Right kidney (tissue), 1 donor: ENCODE results near the gene CDYL2.
A peak's percentile ranks its signal among the peaks of the same experiment; 100 is the strongest.
"Not testable (repeated sequence)": the region's sequence is repeated elsewhere in the genome, so short reads cannot be mapped to it uniquely, and the experiment has no call there.

Experiments used
- DNase-seq: peaks from one replicate; pipeline ENCODE4 v3.0.0-alpha.2; 2016

Gene CDYL2

DNA sequence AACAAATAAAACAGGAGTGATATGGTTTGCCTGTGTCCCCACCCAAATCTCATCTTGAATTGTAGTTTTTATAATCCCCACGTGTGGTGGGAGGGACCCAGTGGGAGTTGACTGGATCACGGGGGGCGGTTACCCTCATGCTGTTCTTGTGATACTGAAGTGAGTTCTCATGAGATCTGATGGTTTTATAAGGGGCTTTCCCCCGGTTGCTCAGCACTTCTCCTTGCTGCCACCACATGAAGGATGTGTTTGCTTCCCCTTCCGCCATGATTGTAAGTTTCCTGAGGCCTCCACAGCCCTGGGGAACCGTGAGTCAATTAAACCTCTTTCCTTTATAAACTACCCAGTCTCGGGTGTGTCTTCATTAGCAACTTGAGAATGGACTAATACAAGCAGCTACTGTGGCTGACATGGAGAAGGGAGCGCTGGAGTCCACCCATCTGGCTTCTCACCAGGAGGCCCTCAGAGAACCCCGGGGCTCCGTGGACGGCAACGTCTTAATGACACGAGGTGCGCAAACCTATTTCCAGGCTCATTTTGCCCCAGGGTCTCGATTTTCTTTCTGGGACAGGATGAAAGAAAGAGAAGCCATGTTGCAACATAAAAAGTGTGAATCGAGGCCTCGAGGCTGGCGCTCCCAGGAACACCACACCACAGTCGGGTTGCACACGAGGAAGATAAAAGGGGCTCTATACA lies 134.1 kb downstream of the CDYL2 start:
- no peak for DNase-seq

DNA sequence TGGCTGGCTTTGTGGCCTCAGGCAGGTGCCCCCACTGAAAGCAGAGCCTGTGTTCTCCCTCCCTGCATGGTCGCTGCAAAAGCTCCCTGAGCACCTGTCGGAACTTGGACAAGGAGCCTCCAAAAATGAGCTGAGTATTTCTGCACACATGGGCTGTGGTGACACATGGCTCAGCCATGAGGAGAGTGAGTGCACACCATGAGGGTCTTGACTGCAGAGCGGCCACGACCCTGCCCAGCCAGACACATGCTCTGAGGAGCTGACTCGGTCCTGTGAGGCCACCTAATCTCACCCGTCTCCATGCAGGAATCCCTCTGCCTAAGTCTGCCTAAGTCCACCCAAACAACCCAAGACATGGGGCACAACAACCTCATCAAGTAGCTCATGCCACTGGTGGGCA lies 134.7 kb downstream of the CDYL2 start:
- no peak for DNase-seq

DNA sequence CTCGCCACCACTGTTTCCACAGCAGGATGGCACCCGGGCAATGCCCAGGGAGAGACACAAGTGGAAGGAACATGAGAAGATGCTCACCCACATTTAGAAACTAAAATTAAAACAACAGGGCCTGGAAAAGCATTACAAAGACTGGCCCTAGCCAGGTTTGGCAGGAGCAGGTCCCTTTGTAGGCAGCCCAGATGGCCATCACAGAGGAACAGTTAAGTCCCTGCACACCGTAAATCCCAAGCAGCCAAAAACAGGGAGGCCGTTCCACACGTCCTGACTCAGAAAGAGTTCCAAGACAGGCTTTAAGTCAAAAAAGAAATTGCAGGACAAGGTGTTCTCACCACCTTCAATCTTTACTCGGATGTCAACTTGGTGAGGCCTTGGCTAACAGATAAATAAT lies 136.5 kb downstream of the CDYL2 start:
- DNase-seq, result no peak

DNA sequence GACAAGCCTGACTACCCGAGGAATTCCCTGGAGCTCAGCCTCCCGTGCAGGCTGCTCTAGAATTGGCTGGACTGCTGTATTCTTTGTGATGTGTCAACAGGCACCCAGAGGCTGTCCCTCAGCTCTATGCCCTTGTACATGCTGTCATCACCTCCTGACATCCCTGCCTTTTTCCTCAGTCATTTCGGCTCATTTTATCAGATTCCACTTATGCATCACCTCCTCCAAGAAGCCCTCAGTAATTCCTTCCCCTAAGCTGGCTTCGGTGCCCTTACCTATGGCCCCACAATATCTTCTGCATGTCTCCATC lies 137.2 kb downstream of the CDYL2 start:
- DNase-seq, result no peak

DNA sequence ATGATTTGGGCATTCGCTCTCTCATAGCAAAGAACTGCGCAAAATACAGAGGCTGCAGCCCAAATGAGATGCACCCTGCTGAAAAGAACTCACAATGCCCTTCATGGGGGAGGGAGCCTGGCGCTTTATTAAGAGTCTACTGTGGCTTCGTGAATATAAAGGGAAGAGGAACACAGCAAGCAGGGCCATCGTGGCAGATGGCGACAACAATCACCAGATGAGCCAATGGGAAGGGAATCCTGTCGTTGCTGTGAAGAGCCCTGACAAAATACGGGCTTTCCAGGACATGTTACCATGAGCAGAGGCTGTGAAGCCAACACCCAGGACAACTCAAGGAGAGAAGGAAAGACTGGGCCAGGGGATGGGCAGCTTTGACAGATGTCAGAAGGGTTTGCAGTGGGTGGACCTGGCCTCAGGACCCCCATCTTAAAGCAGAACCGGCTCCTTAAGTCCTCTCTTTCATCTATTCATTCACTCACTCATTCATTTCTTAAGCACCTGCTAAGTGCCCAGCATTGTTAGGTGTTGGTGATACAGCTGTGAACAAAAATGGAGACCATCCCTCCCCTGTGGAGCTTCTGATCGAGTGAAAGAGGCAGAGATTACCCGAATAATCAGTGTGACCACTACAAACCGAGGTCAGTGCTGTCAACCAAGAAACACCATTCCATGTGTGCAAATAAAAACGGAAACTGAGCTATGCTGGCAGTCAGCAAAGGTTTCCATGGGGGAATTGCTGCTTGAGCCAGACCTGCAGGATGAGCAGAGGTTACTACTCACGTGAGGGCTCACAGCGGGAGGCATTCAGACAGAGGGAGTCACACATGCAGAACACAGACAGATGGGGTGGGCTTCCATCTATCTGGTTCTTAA lies 137.8 kb downstream of the CDYL2 start:
- no peak for DNase-seq

DNA sequence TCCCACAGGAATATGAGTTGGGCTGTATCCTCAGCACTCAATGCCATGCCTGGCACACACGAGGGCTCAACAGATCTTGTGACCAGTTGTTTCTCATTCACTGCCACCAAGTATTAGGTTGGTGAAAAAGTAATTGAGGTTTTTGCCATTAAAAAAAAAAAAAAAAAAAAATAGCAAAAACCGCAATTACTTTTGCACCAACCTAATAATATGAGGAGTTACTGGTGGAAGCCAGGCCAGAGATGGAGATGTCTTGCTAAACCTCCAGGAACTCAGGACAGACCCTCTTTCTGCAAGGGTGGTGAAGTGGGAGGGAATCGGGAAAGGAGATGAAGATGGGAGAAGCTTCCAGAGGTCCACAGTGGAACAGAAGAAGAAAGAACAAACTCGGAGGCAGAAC lies 139.0 kb downstream of the CDYL2 start:
- DNase-seq, result no peak

DNA sequence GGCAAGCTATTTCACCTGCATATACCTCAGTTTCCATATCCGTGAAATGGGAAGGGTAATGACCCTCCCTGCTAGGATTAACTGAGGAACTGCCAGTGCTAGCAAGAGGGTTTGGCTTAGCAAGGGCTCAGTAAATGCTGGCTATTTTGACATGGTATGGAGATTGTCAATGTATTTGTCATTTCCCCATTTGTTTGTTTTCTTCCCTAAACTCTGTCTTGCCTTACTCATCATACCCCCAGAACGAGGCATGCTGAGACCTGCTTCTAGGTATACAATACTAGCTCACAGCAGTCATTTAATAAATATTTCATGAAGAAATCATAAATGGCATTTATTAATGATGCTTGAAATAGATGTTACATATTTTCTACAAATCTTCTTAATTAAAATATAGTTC lies 139.6 kb downstream of the CDYL2 start:
- no peak for DNase-seq

DNA sequence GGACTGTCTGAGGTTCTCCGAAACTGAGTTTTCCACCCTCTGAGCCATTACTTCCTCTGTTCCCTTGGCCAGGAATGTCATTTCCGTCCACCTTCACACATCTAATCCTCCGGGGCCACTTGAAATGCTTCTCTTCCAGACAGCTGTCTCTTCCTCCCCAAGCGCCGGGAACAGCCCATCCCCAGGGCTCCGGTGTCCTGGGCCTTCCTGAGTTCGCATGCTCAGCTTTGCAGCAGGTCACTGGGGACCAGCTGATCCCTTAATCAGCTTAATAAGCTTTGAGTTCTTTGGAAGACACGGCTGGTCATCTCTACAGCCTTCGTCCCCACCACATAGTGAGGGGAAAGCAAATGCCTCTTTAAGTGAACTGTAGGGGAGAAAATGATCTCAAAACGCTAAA lies 140.2 kb downstream of the CDYL2 start:
- no peak for DNase-seq

DNA sequence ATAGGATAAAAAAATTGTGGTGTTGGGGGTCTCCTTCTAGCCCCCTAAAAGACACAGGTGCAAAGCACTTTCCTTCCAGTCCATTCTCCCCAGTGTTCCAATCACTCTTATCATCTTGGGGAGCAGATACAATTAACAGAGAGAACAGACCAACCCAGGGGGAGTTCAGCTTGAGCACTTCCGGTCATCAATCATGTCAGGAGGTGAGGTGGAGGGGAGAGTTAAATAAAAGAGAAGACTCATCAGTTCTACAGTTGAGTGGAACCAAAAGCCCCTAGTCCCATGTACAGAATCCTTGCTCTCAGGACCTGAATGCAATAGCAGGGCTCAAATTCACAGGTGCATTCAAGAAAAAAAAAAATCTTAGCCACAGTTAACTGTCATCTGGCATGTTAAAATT lies 141.3 kb downstream of the CDYL2 start:
- no peak for DNase-seq

DNA sequence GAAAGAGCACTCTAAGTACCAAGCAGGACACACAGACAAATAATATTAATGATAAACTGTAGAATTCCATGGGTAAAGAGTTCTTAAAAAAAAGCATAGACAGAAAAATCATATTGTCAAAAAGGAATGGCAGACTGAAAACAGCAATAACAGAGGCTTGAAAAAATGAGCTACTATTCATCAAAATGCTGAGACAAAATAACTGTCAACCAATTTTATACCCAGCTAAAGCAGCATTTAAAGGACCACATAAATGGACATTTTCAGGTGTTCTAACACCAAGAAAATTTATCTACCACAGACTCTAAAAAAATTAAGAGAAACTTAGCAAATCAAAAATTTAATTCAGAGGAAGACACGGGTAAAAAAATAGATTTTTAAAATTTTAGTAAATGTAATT lies 144.5 kb downstream of the CDYL2 start:
- no peak for DNase-seq

DNA sequence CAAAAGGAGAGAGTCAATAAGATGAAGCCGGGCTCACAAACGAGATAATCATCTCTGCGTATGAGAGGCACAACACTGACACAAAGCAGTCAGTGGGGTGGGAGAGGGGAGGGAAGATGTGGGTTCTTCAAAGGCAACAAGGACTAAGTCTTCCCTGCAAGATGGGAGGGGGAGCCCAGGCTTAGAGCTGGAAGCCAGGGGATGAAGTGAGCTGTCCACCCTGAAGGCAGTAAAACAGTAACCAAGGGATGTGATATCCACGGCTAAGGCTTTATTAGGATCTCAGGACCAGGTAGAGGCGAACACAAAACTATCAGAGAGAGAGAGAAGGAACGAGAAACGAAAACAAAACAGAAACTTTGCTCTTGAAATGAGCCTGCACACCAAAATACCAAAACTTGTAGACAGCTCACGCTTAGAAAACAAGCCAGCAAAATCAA lies 147.7 kb downstream of the CDYL2 start:
- no peak for DNase-seq

DNA sequence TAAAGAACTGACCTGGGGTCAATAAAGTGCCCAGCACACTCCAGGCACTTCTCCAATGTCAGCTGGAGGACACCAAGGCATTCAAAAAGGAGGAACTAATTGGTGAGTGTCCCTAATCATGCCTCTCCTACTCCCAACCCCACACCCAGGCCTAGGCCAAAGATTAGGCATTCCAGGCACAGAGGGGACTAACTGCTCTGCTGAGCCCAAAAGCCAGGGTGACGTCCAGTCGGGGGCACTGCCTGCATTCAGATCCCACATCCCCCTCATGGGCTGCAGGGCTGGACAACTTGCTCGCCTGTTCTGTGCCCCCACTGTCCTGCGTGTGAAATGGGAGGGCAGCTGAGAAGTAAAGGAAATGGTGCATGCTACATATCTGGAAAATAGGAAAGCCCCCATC lies 148.2 kb downstream of the CDYL2 start:
- DNase-seq, result no peak

DNA sequence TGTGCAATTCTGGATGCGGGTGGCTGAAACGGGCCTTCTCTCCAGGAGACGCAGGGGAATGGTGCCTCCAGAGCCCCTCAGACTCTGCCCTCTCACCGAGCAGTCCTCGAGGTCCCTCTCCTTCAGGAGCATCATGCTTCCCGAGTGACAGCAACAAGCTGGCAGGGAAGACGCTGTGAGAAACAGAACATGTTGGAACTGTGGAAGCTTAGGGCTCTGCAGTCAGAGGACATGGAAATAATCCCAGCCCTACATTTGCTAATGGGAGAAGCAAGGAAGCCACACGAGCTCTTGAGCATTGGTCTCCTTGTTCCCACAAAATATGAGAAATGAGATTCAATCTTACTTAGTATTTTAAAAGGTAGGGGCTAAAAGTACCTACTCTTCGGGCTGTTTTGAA lies 148.6 kb downstream of the CDYL2 start:
- no peak for DNase-seq

DNA sequence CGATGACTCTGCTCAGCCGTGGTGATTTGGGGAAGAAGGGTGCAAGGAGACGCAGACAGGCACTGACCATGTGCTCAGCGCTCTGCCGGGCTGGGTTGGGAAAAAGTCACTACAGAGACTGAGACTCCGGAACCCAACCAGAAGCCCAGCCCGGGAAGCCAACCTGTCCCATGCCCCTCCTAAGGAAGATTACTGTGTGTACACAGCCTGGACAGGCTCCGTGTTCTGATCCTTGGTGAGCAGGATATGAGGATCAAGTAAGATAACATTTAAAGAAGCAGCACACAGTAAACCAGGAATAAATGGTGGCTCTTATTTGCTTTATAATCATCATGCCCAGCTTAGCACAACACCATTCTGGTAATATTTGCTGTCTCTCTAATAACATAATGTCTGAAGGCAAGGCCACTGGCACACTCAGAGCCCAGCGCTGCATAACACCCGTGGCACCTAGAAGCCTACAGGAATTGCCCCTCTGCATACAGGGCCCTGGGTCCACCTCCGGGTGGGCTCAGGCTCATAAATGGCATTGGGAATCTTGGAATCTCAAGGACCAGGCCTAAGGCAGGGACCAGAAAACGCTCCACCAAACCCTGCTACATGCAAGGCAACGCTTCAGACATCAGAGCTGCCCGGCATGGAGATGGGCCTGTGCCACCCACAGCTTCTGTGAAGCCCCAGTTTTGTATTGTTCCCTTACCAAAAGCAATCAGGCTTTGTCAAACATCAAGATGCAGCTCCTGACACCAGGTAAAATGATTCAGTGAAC lies 150.1 kb downstream of the CDYL2 start:
- no peak for DNase-seq

DNA sequence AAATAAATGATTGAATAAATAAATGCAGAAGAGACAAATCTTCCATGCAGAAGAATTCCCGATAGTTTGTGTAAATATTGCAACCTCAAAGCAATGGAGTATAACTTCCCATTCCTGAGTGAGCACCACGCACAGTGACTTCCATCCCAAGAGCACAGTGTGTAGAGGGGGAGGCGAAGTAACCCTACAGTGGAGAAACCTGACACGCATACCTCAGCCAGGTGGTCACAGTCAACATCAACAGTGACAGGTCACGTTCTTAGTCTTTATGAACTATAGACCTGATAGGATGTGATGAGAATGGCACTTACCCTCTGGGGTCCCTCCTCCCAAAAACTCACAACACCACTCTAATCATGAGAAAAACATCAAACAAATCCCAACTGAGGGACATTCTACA lies 152.0 kb downstream of the CDYL2 start:
- peak; percentile 34 for DNase-seq

DNA sequence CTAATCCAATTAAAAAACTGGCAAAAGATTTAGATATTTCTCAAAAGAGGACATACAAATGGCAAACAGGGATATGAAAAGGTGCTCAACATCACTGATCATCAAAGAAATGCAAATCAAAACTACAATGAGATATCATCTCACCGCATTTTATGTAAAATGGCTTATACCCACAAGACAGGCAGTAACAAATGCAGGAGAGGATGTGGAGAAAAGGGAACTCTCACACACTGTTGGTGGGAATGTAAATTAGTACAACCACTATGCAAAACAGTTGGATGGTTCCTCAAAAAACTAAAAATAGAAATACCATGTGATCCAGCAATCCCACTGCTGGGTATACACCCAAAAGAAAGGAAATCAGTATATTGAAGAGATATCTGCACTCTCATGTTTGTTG lies 154.1 kb downstream of the CDYL2 start:
- DNase-seq, result not testable (repeated sequence)

DNA sequence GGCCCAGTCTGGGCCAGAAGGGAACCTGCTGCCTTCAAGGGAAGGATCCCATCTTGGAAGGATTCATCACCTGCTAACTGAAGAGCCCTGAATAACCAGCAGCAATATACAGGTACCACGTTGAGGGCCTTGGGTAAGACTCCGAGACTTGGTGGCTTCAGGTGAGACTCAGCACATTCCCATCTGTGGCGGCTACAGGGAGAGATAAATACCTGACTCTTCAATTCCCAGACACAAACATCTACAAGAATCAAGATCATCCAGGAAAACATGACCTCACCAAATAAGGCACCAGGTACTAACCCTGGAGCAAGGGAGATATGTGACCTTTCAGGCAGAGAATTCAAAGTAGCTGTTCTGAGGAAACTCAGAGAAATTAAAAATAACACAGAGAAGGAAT lies 164.1 kb downstream of the CDYL2 start:
- DNase-seq, result no peak

DNA sequence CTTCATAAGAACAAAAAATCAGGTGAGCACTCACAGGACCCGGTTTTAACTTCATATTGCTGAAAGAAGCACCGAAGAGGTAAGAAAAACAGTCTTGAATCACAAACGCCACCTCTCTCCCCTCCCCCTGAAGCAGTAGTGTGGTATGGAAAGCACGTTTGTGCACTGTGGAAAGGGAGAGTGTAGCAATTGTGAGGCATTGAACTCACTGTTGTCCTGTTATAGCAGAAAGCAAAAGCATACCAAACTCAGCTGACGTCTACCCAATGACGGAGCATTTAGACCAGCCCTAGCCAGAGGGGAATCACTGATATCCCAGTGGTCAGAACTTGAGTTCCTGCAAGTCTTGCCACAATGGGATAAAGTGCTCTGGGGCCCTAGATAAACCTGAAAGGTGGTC lies 164.8 kb downstream of the CDYL2 start:
- no peak for DNase-seq

DNA sequence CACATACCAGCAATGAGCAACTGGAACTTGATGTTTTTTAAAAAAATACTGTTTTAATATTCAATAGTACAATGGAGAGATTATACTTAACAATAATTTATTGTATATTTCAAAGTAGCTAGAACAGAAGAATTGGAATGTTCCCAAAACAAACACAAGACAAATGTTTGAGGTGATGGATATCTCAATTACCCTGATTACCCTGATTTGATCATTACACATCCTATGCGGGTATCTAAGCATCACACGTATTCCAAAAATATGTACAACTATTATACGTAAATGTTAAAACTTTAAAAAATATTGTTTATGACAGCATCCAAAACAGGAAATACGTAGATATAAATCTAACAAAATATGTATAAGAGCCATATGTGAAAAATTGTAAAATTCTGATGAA lies 166.8 kb downstream of the CDYL2 start:
- DNase-seq, result no peak

DNA sequence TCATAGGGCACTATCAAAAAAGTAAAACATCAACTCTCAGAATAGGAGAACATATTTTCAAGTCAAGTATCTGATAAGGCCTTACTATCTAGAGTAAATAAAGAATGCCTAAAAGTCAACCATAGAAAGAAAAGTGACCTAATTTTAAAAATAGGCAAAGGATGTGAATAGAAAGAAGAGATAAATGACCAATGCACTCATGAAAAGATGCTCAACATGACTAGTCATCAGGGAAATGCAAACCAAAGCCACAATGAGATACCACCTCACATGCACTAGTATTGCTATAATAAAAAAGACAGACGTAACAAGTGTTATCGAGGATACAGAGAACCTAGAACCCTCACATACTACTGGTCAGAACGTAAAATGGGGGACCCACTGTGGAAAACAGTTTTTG lies 172.8 kb downstream of the CDYL2 start:
- no peak for DNase-seq

DNA sequence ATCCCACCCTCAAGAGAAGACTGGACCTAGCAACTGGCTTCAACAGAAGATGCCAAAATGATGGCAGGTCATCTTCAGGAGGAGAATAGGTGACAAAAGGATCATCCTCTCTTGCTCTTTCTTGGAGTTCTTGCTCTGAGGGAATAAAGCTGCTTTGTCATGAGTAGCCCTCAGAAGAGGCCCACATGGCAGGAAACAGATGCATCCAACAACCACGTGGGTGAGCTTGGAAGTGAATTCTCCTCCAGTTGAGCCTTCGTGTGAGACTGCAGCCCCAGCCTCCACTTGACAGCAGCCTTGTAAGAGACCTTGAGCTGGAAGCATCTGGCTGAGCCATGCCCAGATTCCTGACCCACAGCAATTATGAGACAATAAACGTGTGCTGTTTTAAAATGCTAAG lies 176.1 kb downstream of the CDYL2 start:
- DNase-seq, result no peak

DNA sequence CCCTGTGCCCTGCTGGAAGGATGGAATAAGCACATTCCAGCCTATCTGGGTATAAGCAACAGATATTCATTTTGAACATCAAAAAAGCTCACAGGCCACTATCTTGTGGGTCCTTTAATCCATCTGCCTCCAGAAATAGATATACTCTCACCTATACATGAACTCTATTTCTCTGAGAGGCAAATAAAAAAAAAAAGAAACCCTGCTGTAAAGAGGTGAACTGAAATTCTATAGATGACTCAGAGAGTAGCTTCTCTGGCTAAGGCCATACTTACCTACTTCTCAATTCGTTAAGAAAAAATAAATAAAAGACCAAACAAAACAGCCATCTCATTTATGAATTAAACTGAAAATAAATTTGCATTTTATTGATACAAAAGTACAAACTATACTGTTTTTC lies 177.3 kb downstream of the CDYL2 start:
- no peak for DNase-seq

DNA sequence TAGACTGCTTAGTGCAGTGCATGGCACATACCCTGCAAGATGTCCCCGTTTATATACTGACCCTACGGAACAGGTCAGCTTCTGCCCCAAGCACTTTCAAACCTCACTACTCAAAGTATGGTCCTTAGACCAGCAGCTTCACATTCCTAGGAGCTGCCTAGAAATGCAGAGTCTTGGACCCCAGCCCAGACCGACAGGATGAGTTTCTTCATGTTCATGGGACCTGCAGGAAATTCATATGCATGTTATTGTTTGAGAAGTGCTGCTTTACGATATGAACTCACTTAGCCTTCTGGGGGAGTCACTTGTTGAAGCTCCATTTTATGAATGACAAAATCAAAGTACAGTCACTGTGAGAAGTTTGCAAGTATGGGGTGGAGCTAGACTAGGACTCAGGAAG lies 181.0 kb downstream of the CDYL2 start:
- DNase-seq, result no peak

DNA sequence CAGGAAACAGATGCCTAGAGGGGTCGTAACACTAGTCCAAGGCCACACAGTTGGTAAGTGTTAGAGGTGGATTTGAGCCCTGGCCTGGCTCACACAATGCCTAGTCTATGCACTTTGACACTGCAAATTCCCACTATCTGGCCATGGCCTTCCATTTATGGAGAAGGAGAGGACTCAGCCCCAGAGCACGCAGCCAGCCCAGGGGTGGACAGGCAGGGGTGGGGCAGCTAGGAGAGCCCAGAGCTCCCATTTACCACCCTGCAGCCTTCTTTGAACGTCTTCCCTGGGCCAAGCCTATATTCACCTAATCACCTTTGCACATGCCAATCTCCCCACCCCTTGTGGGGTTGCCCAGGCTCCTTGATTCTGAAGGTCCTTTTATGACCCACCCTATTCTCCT lies 182.4 kb downstream of the CDYL2 start:
- no peak for DNase-seq
